GM23248 (cell line): ENCODE results near the gene MAK. TPM values are rescaled to one million over a fixed set of nuclear protein-coding genes. Genes with fewer than 3 reads are reported as not detected.

Experiments
- DNase-seq: peaks from one replicate; pipeline ENCODE4 v3.0.0-alpha.2; 2015
- H2AFZ ChIP-seq: fragments of 200-600 bp; sonication (generic); 2 replicates; pipeline ENCODE4 v1.6.1; 2016; ENCODE audit warnings: antibody characterized with exemption
- H3F3A ChIP-seq: fragments of 200-600 bp; sonication (generic); 2 replicates; pipeline ENCODE4 v1.6.1; 2016; ENCODE audit warnings: mild to moderate bottlenecking, antibody characterized with exemption, mixed run types; ENCODE audit not compliant: insufficient read depth
- H3K27ac ChIP-seq: fragments of 200-600 bp; sonication (generic); 2 replicates; pipeline ENCODE4 v1.5.1; 2016; ENCODE audit warnings: mild to moderate bottlenecking
- H3K27me3 ChIP-seq: fragments of 200-600 bp; sonication (generic); replicated peaks from 2 replicates; pipeline ENCODE4 v1.6.1; 2016; ENCODE audit warnings: mild to moderate bottlenecking; ENCODE audit not compliant: insufficient read depth
- H3K36me3 ChIP-seq: fragments of 200-600 bp; sonication (generic); 2 replicates; pipeline ENCODE4 v1.6.1; 2016; ENCODE audit warnings: low read depth, mild to moderate bottlenecking
- H3K4me1 ChIP-seq: fragments of 200-600 bp; sonication (generic); 2 replicates; pipeline ENCODE4 v1.6.1; 2016; ENCODE audit warnings: mild to moderate bottlenecking; ENCODE audit not compliant: insufficient read depth
- H3K4me2 ChIP-seq: fragments of 200-600 bp; sonication (generic); one replicate; pipeline ENCODE4 v1.6.1; 2016; ENCODE audit warnings: mild to moderate bottlenecking; ENCODE audit not compliant: unreplicated experiment
- H3K4me3 ChIP-seq: fragments of 200-600 bp; sonication (generic); 2 replicates; pipeline ENCODE4 v1.5.1; 2016; ENCODE audit warnings: mild to moderate bottlenecking
- H3K79me2 ChIP-seq: fragments of 200-600 bp; sonication (generic); 2 replicates; pipeline ENCODE4 v1.6.1; 2016; ENCODE audit warnings: mild to moderate bottlenecking; ENCODE audit not compliant: insufficient read depth
- H3K9ac ChIP-seq: fragments of 200-600 bp; sonication (generic); 2 replicates; pipeline ENCODE4 v1.6.1; 2016; ENCODE audit warnings: mild to moderate bottlenecking
- H3K9me2 ChIP-seq: fragments of 200-600 bp; sonication (generic); 2 replicates; pipeline ENCODE4 v1.6.1; 2016; ENCODE audit warnings: mixed run types, mild to moderate bottlenecking, moderate library complexity; ENCODE audit not compliant: insufficient read depth
- H3K9me3 ChIP-seq: fragments of 200-600 bp; sonication (generic); one replicate; pipeline ENCODE4 v1.6.1; 2017; ENCODE audit warnings: low read depth
- H4K20me1 ChIP-seq: fragments of 200-600 bp; sonication (generic); 2 replicates; pipeline ENCODE4 v1.6.0; 2016; ENCODE audit not compliant: insufficient read depth
- EZH2 ChIP-seq: fragments of 200-600 bp; sonication (generic); IDR thresholded peaks from 2 replicates; pipeline ENCODE4 v1.6.1; 2018; ENCODE audit warnings: antibody characterized with exemption, mild to moderate bottlenecking; ENCODE audit not compliant: insufficient read depth, poor library complexity, severe bottlenecking
- EZH2phosphoT487 ChIP-seq: fragments of 200-600 bp; sonication (generic); IDR thresholded peaks from 2 replicates; pipeline ENCODE4 v1.6.1; 2018; ENCODE audit warnings: antibody characterized with exemption, moderate library complexity, mild to moderate bottlenecking, low read depth; ENCODE audit not compliant: insufficient read depth
- WGBS, 2 experiments: methylation state at CpG; one replicate each; pipeline ENCODE4 v1.1.6; 2015 to 2017; ENCODE audit warnings: low lambda C conversion rate in 2 of 2, low coverage in 1 of 2; ENCODE audit errors: missing lambda C conversion rate in 2 of 2; 5-methylcytosine and 5-hydroxymethylcytosine counted together
- in situ Hi-C: fragments of 300-500 bp; cut with MboI; formaldehyde crosslinking; loops from 2 replicates; pipeline ENCODE4 v1.15.0; 2020
- polyA plus RNA-seq: library from polyadenylated mRNA; unstranded; fragments of >200 nt; fragmentation: Nextera tagmentation; extraction: Ambion mirVana; gene quantifications from 2 replicates; pipeline ENCODE4 v1.2.1, GENCODE V29; 2016
- small RNA-seq: library from RNA; depleted of rRNA; stranded (forward); fragments of <200 nt; gene quantifications from one replicate; pipeline ENCODE3, GENCODE V24; 2014; ENCODE audit warnings: low read depth, low replicate concordance
- total RNA-seq: library from RNA; depleted of rRNA; stranded (reverse); fragments of >200 nt; shearing (Covaris generic); gene quantifications from 2 replicates; pipeline ENCODE4 v1.2.3, GENCODE V29; 2014; rRNA removed

The MAK gene
- total and polyA plus RNA-seq, 2 experiments from 2014 or later: 0.14 TPM; not detected in 1

DNA sequence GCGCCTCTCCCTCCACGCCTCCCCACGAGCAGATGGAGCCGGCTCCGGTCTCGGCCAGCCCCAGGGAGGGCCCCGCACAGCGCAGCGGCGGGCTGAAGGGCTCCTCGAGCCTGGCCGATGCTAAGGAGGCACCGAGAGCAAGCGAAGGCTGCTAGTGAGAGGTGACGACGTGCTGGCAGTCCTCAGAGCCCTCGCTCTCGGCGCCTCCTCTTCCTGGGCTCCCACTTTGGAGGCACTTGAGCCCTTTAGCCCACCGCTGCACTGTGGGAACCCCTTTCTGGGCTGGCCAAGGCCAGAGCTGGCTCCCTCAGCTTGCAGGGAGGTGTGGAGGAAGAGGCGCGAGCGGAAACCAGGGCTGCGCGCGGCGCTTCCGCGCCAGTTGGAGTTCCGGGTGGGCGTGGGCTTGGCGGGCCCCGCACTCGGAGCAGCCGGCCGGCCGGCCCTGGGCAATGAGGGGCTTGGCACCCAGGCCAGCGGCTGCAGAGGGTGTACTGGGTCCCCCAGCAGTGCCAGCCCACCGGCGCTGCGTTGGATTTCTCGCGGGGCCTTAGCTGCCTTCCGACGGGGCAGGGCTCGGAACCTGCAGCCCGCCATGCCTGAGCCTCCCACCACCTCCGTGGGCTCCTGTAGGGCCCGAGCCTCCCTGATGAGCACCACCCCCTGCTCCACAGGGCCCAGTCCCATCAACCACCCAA is 117.9 kb downstream of the MAK start:
- peaks cover 24% of the 10 kb centered on the region for H3K79me2 ChIP-seq
- no peaks in the 10 kb centered on the region for H3K36me3 ChIP-seq
- no peaks in the 10 kb centered on the region for H3K9me2 ChIP-seq
- in situ Hi-C loops: no loop called here
- no peaks in the 10 kb centered on the region for H4K20me1 ChIP-seq
- no peaks in the 10 kb centered on the region for H3K9me3 ChIP-seq
- H2AFZ ChIP-seq: peak overlapping the region; percentile 89
- no peak for TF ChIP-seq EZH2
- no peak for TF ChIP-seq EZH2phosphoT487
- H3K4me1 ChIP-seq: peaks cover 14% of the 10 kb centered on the region; the same call in 1 of the 2 replicates
- H3K27me3 ChIP-seq: no peaks in the 10 kb centered on the region
- peaks cover 19% of the 10 kb centered on the region; the same call in 1 of the 2 replicates for H3F3A ChIP-seq
- peak overlapping the region; percentile 83 for H3K4me3 ChIP-seq
- H3K27ac ChIP-seq: peak overlapping the region; percentile 24; the same call in 1 of the 2 replicates
- peak overlapping the region; percentile 73 for H3K9ac ChIP-seq
- H3K4me2 ChIP-seq: peak overlapping the region; percentile 83
- WGBS, 2 experiments: 17 to 20% methylated on average over 41 to 49 of the region's 49 CpGs
- peak; percentile 71 for DNase-seq

DNA sequence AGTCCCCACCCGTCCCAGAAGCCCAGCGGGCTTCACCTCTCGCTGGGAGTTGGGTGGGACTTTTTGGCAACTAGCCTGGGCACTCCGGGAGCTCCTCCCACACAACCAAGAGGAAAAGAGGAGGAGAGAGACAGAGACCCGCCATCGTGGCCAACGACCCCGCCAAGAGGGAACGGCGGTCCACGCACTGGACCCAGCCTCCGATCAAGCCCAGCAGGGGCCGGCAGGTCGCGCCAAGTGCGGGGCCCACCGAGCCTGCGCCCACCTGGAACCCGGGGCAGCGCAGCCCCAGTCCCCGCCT is 118.4 kb downstream of the MAK start:
- H3K4me2 ChIP-seq: peak overlapping the region; percentile 83
- peaks cover 19% of the 10 kb centered on the region for H3K79me2 ChIP-seq
- H3K4me3 ChIP-seq: peak overlapping the region; percentile 83
- H3K9me3 ChIP-seq: no peaks in the 10 kb centered on the region
- 14 to 36% methylated on average over 17 to 20 of the region's 21 CpGs for WGBS, 2 experiments
- peak overlapping the region; percentile 73 for H3K9ac ChIP-seq
- 0 out of 2 replicates have a peak overlapping the region, but pooled peaks have one; percentile 24 for H3K27ac ChIP-seq
- no peaks in the 10 kb centered on the region for H3K9me2 ChIP-seq
- H3K36me3 ChIP-seq: no peaks in the 10 kb centered on the region
- peaks cover 19% of the 10 kb centered on the region; the same call in 1 of the 2 replicates for H3F3A ChIP-seq
- H4K20me1 ChIP-seq: no peaks in the 10 kb centered on the region
- H3K4me1 ChIP-seq: peaks cover 14% of the 10 kb centered on the region; the same call in 1 of the 2 replicates
- in situ Hi-C loops: no loop called here
- H2AFZ ChIP-seq: peak overlapping the region; percentile 89
- peak; percentile 18 for DNase-seq
- no peaks in the 10 kb centered on the region for H3K27me3 ChIP-seq
- no peak for TF ChIP-seq EZH2phosphoT487

GRCh38 chr6:10719296-10719963 is 118.9 kb downstream of the MAK start:
- no peaks in the 10 kb centered on the region for H3K36me3 ChIP-seq
- H3K9ac ChIP-seq: peak overlapping the region; percentile 73
- peak overlapping the region; percentile 83 for H3K4me3 ChIP-seq
- H3K27ac ChIP-seq: no peak overlapping the region
- in situ Hi-C loops: no loop called here
- no peaks in the 10 kb centered on the region for H4K20me1 ChIP-seq
- H3K9me3 ChIP-seq: no peaks in the 10 kb centered on the region
- H3K4me2 ChIP-seq: peak overlapping the region; percentile 83
- peaks cover 19% of the 10 kb centered on the region; the same call in 1 of the 2 replicates for H3F3A ChIP-seq
- H3K9me2 ChIP-seq: no peaks in the 10 kb centered on the region
- 66 to 67% methylated on average over 8 of the region's 8 CpGs for WGBS, 2 experiments
- peaks cover 13% of the 10 kb centered on the region; the same call in 1 of the 2 replicates for H3K4me1 ChIP-seq
- H3K79me2 ChIP-seq: peaks cover 14% of the 10 kb centered on the region
- no peaks in the 10 kb centered on the region for H3K27me3 ChIP-seq
- DNase-seq: peak; percentile 30
- peak overlapping the region; percentile 89 for H2AFZ ChIP-seq
- TF ChIP-seq EZH2phosphoT487 (no peak), EZH2 (no peak)

- no peaks in the 10 kb centered on the region for H3K9me2 ChIP-seq
- H3K79me2 ChIP-seq: no peaks in the 10 kb centered on the region
- H4K20me1 ChIP-seq: no peaks in the 10 kb centered on the region
- no peak overlapping the region for H3K4me3 ChIP-seq
- H3K27ac ChIP-seq: no peak overlapping the region
- H3K9ac ChIP-seq: no peak overlapping the region
- peaks cover 4% of the 10 kb centered on the region for H3K36me3 ChIP-seq
- H3K27me3 ChIP-seq: no peaks in the 10 kb centered on the region
- H3K4me2 ChIP-seq: no peak overlapping the region
- TF ChIP-seq EZH2: no peak
- TF ChIP-seq EZH2phosphoT487: no peak
- 77 to 80% methylated on average over 8 of the region's 8 CpGs for WGBS, 2 experiments
- H3F3A ChIP-seq: peaks cover 23% of the 10 kb centered on the region; the same call in 1 of the 2 replicates
- in situ Hi-C loops: no loop called here
- no peak overlapping the region for H2AFZ ChIP-seq
- no peak for DNase-seq
- no peaks in the 10 kb centered on the region for H3K4me1 ChIP-seq
- H3K9me3 ChIP-seq: no peaks in the 10 kb centered on the region
These were observed 124.4 kb downstream of the MAK start for GRCh38 chr6:10713962-10714361.

Small RNA genes within 50 kb of the gene (small RNA-seq; reads per million reads assigned to genes)
- gene RNA5SP203: not detected

Other genes with a start within 250 kb of the MAK start
- gene C6orf52, start 143.9 kb downstream of the MAK start, total RNA-seq: not detected in 2 replicates
- 0.75 and 0.99 TPM in 2 replicates for gene C6orf52, start 143.9 kb downstream of the MAK start, polyA plus RNA-seq
- gene PAK1IP1, start 143.6 kb downstream of the MAK start, total RNA-seq: 16.6 and 22.8 TPM in 2 replicates
- 28.1 and 29.0 TPM in 2 replicates for gene PAK1IP1, start 143.6 kb downstream of the MAK start, polyA plus RNA-seq
- 164 and 199 TPM in 2 replicates for gene TMEM14C, start 115.5 kb downstream of the MAK start, total RNA-seq
- 256 and 272 TPM in 2 replicates for gene TMEM14C, start 115.5 kb downstream of the MAK start, polyA plus RNA-seq
- 75.9 and 94.0 TPM in 2 replicates for gene TMEM14B, start 90.7 kb downstream of the MAK start, total RNA-seq
- 148 and 158 TPM in 2 replicates for gene TMEM14B, start 90.7 kb downstream of the MAK start, polyA plus RNA-seq
- gene GCM2, start 43.5 kb upstream of the MAK start, total RNA-seq: not detected in 2 replicates
- gene GCM2, start 43.5 kb upstream of the MAK start, polyA plus RNA-seq: not detected in 2 replicates
- gene SYCP2L, start 48.5 kb upstream of the MAK start, total RNA-seq: not detected in 2 replicates
- 0.13 TPM in 1 of 2 replicates, not detected in the other for gene SYCP2L, start 48.5 kb upstream of the MAK start, polyA plus RNA-seq
- 0.32 and 0.76 TPM in 2 replicates for gene ELOVL2, start 205.8 kb upstream of the MAK start, total RNA-seq
- gene ELOVL2, start 205.8 kb upstream of the MAK start, polyA plus RNA-seq: 0.29 and 0.42 TPM in 2 replicates